SK-N-SH (cell line): ENCODE results near the gene P3R3URF. TPM values are rescaled to one million over a fixed set of nuclear protein-coding genes. Genes with fewer than 3 reads are reported as not detected.
A peak's percentile ranks its signal among the peaks of the same experiment; 100 is the strongest.

Experiments
- CTCF ChIA-PET: fragments of 300-600, 350-600 bp; formaldehyde crosslinking; extraction: SDS; loops from one replicate; lab custom pipeline; 2021; lab: Yijun Ruan, JAX
- POLR2A ChIA-PET: fragments of 350-600 bp; sonication (Branson Sonifier 250); formaldehyde crosslinking; extraction: SDS; loops from one replicate; lab custom pipeline; 2020; ENCODE audit warnings: antibody characterized with exemption, inconsistent platforms; lab: Yijun Ruan, JAX
- DNase-seq: peaks from one replicate; pipeline ENCODE4 v3.0.0; 2012
- H2AFZ ChIP-seq: fragments of 200-600 bp; sonication (generic); 2 replicates; pipeline ENCODE4 v1.8.1; 2016; ENCODE audit warnings: antibody characterized with exemption, mild to moderate bottlenecking, low read depth
- H3F3A ChIP-seq: fragments of 200-600 bp; sonication (generic); replicated peaks from 2 replicates; pipeline ENCODE3; 2016; ENCODE audit warnings: antibody characterized with exemption, mild to moderate bottlenecking; ENCODE audit not compliant: insufficient read depth
- H3K27ac ChIP-seq, 2 experiments: fragments of 200-500 bp in 1 of 2; fragments of 200-600 bp in 1 of 2; sonication (Bioruptor generic) in 1 of 2; sonication (generic), shearing (Covaris generic) in 1 of 2; 2 replicates each; pipeline versions ENCODE4 v1.5.1 to v1.6.1; 2014 to 2016; ENCODE audit warnings: low read depth in 2 of 2, inconsistent platforms in 1 of 2, low read length in 1 of 2, mild to moderate bottlenecking in 1 of 2, mixed read lengths in 1 of 2
- H3K27me3 ChIP-seq: fragments of 200-600 bp; sonication (generic), shearing (Covaris generic); 2 replicates; pipeline ENCODE4 v1.6.1; 2016; ENCODE audit warnings: mixed run types; ENCODE audit not compliant: insufficient read depth
- H3K36me3 ChIP-seq, 2 experiments: fragments of 200-500 bp in 1 of 2; fragments of 200-600 bp in 1 of 2; sonication (Bioruptor generic) in 1 of 2; sonication (generic) in 1 of 2; replicated peaks in 1 of 2; 2 replicates each; pipeline versions ENCODE3 to v1.5.1; 2014 to 2016; ENCODE audit warnings: low read length in 1 of 2, mild to moderate bottlenecking in 1 of 2; ENCODE audit not compliant: insufficient read depth in 2 of 2, control insufficient read depth in 1 of 2
- H3K4me1 ChIP-seq, 2 experiments: fragments of 200-500 bp in 1 of 2; fragments of 200-600 bp in 1 of 2; sonication (Bioruptor generic) in 1 of 2; sonication (generic), shearing (Covaris generic) in 1 of 2; 2 replicates each; pipeline versions ENCODE4 v1.5.1 to v1.6.1; 2014 to 2016; ENCODE audit warnings: low read depth in 1 of 2, low read length in 1 of 2, mixed run types in 1 of 2; ENCODE audit not compliant: insufficient read depth in 2 of 2, control insufficient read depth in 1 of 2
- H3K4me2 ChIP-seq: fragments of 200-600 bp; sonication (generic), shearing (Covaris generic); 2 replicates; pipeline ENCODE4 v1.6.1; 2017; ENCODE audit warnings: mixed run types
- H3K4me3 ChIP-seq, 2 experiments: fragments of 200-500 bp in 1 of 2; fragments of 200-600 bp in 1 of 2; sonication (Bioruptor generic) in 1 of 2; sonication (generic), shearing (Covaris generic) in 1 of 2; 2 replicates each; pipeline versions ENCODE4 v1.5.1 to v1.8.1; 2014 to 2016; ENCODE audit warnings: low read depth in 2 of 2, inconsistent platforms in 1 of 2, low read length in 1 of 2, mild to moderate bottlenecking in 1 of 2, mixed read lengths in 1 of 2, moderate library complexity in 1 of 2
- H3K79me2 ChIP-seq: fragments of 200-600 bp; sonication (generic); 2 replicates; pipeline ENCODE4 v1.8.1; 2017; ENCODE audit warnings: mild to moderate bottlenecking; ENCODE audit not compliant: insufficient read depth
- H3K9ac ChIP-seq: fragments of 200-600 bp; sonication (generic); 2 replicates; pipeline ENCODE4 v1.6.1; 2017; ENCODE audit warnings: mixed run types
- H3K9me2 ChIP-seq: fragments of 200-600 bp; sonication (generic); 2 replicates; pipeline ENCODE4 v1.6.1; 2017; ENCODE audit warnings: mixed run types
- H3K9me3 ChIP-seq: fragments of 200-600 bp; sonication (generic); 2 replicates; pipeline ENCODE4 v1.6.1; 2017; ENCODE audit warnings: mixed run types, mild to moderate bottlenecking, moderate library complexity
- H4K20me1 ChIP-seq: fragments of 200-600 bp; sonication (generic); 2 replicates; pipeline ENCODE4 v1.6.1; 2017; ENCODE audit warnings: mild to moderate bottlenecking, mixed run types; ENCODE audit not compliant: insufficient read depth
- ELF1 ChIP-seq: IDR thresholded peaks from 2 replicates; pipeline ENCODE4 v1.4.0; 2012
- EZH2phosphoT487 ChIP-seq: fragments of 200-600 bp; sonication (generic); IDR thresholded peaks from 2 replicates; pipeline ENCODE4 v1.6.1; 2017; ENCODE audit warnings: low read depth, mixed run types, mild to moderate bottlenecking, antibody characterized with exemption, moderate library complexity, borderline replicate concordance
- FOSL2 ChIP-seq: IDR thresholded peaks from 2 replicates; pipeline ENCODE4 v1.4.0; 2012; ENCODE audit warnings: low read depth, mild to moderate bottlenecking, moderate library complexity, borderline replicate concordance
- JUND ChIP-seq: IDR thresholded peaks from 2 replicates; pipeline ENCODE4 v1.4.0; 2012
- MXI1 ChIP-seq: IDR thresholded peaks from 2 replicates; pipeline ENCODE4 v1.6.1; 2012; ENCODE audit warnings: mild to moderate bottlenecking, low read depth, low read length, improper control_type of control experiment
- POLR2AphosphoS5 ChIP-seq: IDR thresholded peaks from 2 replicates; pipeline ENCODE4 v1.6.1; 2012; ENCODE audit warnings: low read depth, low read length
- RAD21 ChIP-seq: IDR thresholded peaks from 2 replicates; pipeline ENCODE4 v1.6.1; 2012; ENCODE audit warnings: mild to moderate bottlenecking, low read length
- RCOR1 ChIP-seq: fragments of 150-350 bp; IDR thresholded peaks from 2 replicates; pipeline ENCODE4 v1.6.1; 2017; ENCODE audit warnings: antibody characterized with exemption, low read length
- RFX5 ChIP-seq: IDR thresholded peaks from 2 replicates; pipeline ENCODE4 v1.6.1; 2012; ENCODE audit warnings: mild to moderate bottlenecking, improper control_type of control experiment, low read length
- RXRA ChIP-seq: IDR thresholded peaks from 2 replicates; pipeline ENCODE4 v1.4.0; 2012; ENCODE audit warnings: low read depth, mild to moderate bottlenecking, borderline replicate concordance
- SIN3A ChIP-seq: IDR thresholded peaks from 2 replicates; pipeline ENCODE4 v1.6.1; 2012; ENCODE audit warnings: low read depth, mild to moderate bottlenecking, low read length, moderate library complexity, borderline replicate concordance
- SMC3 ChIP-seq: IDR thresholded peaks from 2 replicates; pipeline ENCODE4 v1.6.1; 2012; ENCODE audit warnings: low read depth, low read length, improper control_type of control experiment
- TCF12 ChIP-seq: IDR thresholded peaks from 2 replicates; pipeline ENCODE4 v1.4.0; 2012
- TEAD4 ChIP-seq: IDR thresholded peaks from 2 replicates; pipeline ENCODE4 v1.4.0; 2012; ENCODE audit warnings: mild to moderate bottlenecking, borderline replicate concordance; ENCODE audit not compliant: insufficient read depth
- WGBS: methylation state at CpG from one replicate; pipeline ENCODE4 v1.1.6; 2017; ENCODE audit warnings: low lambda C conversion rate; 5-methylcytosine and 5-hydroxymethylcytosine counted together
- polyA plus RNA-seq, 3 experiments: library from polyadenylated mRNA; depleted of rRNA; stranded (reverse); fragments of >200 nt; gene quantifications; 2 replicates each; pipeline ENCODE4 v1.2.3, GENCODE V29; 2012
- TF ChIP-seq, protein P1 (sequence below): fragments of 150-350 bp; IDR thresholded peaks from 2 replicates; pipeline ENCODE4 v1.6.1; 2016; ENCODE audit warnings: mild to moderate bottlenecking, low read depth, low read length
- TF ChIP-seq, protein P2 (sequence below): fragments of 150-350 bp; IDR thresholded peaks from 2 replicates; pipeline ENCODE4 v1.6.1; 2017; ENCODE audit warnings: antibody characterized with exemption, low read length, low read depth, borderline replicate concordance
- TF ChIP-seq, protein P3 (sequence below): IDR thresholded peaks from 2 replicates; pipeline ENCODE4 v1.4.0; 2012; ENCODE audit warnings: low read depth, borderline replicate concordance
- TF ChIP-seq, protein P4 (sequence below): IDR thresholded peaks from 2 replicates; pipeline ENCODE4; 2012
- TF ChIP-seq, protein P5 (sequence below): IDR thresholded peaks from 2 replicates; pipeline ENCODE4 v1.4.0; 2012; ENCODE audit warnings: low read depth
- TF ChIP-seq, protein P6 (sequence below): fragments of 200-600 bp; sonication (generic); IDR thresholded peaks from 2 replicates; pipeline ENCODE4 v1.6.1; 2017; ENCODE audit warnings: antibody characterized with exemption, mild to moderate bottlenecking, moderate library complexity

The P3R3URF gene
- polyA plus RNA-seq, 1 of the 3 experiments (the other 2 are of a cell fraction) = not detected

DNA sequence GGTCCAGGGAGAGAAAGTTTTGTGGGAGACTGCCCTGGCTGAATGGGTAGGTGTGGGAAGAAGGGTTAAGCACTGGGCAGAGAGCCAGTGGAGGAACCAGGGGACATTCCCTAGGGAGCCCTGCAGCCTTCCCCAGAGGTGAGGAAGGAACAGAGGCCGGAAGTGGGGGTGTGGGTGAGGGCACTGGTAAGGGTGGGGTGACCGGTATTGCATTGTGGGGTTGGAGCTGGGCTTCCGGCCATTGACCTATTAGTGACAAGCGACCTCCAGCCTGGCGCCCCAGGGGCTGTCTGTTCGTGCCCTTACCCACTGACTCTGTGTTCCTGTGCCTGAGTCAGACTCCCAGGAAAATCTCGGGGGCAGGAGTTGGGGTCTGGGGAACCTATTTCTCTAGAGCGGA, 4.9 kb downstream of the P3R3URF start:
- Histone ChIP-seq H4K20me1 (no peaks in the 10 kb centered on the region), H2AFZ (no peak overlapping the region), H3K4me2 (no peak overlapping the region), H3K9me2 (no peaks in the 10 kb centered on the region), H3K36me3 (no peaks in the 10 kb centered on the region), H3K27ac (no peak overlapping the region), H3K27me3 (no peaks in the 10 kb centered on the region), H3K4me3 (no peak overlapping the region), H3K9ac (no peak overlapping the region), H3K79me2 (no peaks in the 10 kb centered on the region), H3K9me3 (no peaks in the 10 kb centered on the region), H3K4me1 (peaks cover 7 to 9% of the 10 kb centered on the region in 2 experiments; a peak in 2 of 4 replicates), H3F3A (no peaks in the 10 kb centered on the region)
- POLR2A ChIA-PET = interaction anchor here (2.1 kb wide), 1 partner anchor 39 kb away, joined by 8 read pairs; the partner anchor contains the start of gene PIK3R3
- DNase-seq = peak; percentile 10
- TF ChIP-seq MXI1 (no peak), FOSL2 (no peak), RXRA (no peak), EZH2phosphoT487 (no peak), TEAD4 (no peak), POLR2AphosphoS5 (no peak), SMC3 (no peak), TCF12 (no peak), RCOR1 (no peak), ELF1 (no peak), JUND (no peak), RAD21 (no peak), RFX5 (no peak), SIN3A (no peak)
- TF ChIP-seq, protein P1, sequence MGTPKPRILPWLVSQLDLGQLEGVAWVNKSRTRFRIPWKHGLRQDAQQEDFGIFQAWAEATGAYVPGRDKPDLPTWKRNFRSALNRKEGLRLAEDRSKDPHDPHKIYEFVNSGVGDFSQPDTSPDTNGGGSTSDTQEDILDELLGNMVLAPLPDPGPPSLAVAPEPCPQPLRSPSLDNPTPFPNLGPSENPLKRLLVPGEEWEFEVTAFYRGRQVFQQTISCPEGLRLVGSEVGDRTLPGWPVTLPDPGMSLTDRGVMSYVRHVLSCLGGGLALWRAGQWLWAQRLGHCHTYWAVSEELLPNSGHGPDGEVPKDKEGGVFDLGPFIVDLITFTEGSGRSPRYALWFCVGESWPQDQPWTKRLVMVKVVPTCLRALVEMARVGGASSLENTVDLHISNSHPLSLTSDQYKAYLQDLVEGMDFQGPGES = no peak
- TF ChIP-seq, protein P2, sequence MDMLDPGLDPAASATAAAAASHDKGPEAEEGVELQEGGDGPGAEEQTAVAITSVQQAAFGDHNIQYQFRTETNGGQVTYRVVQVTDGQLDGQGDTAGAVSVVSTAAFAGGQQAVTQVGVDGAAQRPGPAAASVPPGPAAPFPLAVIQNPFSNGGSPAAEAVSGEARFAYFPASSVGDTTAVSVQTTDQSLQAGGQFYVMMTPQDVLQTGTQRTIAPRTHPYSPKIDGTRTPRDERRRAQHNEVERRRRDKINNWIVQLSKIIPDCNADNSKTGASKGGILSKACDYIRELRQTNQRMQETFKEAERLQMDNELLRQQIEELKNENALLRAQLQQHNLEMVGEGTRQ = no peak
- TF ChIP-seq, protein P3, sequence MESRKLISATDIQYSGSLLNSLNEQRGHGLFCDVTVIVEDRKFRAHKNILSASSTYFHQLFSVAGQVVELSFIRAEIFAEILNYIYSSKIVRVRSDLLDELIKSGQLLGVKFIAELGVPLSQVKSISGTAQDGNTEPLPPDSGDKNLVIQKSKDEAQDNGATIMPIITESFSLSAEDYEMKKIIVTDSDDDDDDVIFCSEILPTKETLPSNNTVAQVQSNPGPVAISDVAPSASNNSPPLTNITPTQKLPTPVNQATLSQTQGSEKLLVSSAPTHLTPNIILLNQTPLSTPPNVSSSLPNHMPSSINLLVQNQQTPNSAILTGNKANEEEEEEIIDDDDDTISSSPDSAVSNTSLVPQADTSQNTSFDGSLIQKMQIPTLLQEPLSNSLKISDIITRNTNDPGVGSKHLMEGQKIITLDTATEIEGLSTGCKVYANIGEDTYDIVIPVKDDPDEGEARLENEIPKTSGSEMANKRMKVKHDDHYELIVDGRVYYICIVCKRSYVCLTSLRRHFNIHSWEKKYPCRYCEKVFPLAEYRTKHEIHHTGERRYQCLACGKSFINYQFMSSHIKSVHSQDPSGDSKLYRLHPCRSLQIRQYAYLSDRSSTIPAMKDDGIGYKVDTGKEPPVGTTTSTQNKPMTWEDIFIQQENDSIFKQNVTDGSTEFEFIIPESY = no peak
- TF ChIP-seq, protein P4, sequence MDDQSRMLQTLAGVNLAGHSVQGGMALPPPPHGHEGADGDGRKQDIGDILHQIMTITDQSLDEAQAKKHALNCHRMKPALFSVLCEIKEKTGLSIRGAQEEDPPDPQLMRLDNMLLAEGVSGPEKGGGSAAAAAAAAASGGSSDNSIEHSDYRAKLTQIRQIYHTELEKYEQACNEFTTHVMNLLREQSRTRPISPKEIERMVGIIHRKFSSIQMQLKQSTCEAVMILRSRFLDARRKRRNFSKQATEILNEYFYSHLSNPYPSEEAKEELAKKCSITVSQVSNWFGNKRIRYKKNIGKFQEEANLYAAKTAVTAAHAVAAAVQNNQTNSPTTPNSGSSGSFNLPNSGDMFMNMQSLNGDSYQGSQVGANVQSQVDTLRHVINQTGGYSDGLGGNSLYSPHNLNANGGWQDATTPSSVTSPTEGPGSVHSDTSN = no peak
- TF ChIP-seq, protein P5, sequence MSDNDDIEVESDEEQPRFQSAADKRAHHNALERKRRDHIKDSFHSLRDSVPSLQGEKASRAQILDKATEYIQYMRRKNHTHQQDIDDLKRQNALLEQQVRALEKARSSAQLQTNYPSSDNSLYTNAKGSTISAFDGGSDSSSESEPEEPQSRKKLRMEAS = no peak
- TF ChIP-seq, protein P6, sequence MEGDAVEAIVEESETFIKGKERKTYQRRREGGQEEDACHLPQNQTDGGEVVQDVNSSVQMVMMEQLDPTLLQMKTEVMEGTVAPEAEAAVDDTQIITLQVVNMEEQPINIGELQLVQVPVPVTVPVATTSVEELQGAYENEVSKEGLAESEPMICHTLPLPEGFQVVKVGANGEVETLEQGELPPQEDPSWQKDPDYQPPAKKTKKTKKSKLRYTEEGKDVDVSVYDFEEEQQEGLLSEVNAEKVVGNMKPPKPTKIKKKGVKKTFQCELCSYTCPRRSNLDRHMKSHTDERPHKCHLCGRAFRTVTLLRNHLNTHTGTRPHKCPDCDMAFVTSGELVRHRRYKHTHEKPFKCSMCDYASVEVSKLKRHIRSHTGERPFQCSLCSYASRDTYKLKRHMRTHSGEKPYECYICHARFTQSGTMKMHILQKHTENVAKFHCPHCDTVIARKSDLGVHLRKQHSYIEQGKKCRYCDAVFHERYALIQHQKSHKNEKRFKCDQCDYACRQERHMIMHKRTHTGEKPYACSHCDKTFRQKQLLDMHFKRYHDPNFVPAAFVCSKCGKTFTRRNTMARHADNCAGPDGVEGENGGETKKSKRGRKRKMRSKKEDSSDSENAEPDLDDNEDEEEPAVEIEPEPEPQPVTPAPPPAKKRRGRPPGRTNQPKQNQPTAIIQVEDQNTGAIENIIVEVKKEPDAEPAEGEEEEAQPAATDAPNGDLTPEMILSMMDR = no peak
- 81% methylated on average over 6 of the region's 8 CpGs for WGBS
- CTCF ChIA-PET = interaction anchor here (0.6 to 1.2 kb wide), 2 partner anchors 11 to 16 kb away, joined by 3 read pairs; no protein-coding TSS in a partner anchor
